Activated CD4-positive, alpha-beta T cell treated with anti-CD3 and anti-CD28 coated beads, Interleukin-2, amount 50 U/mL, for 48 hours (primary cell): ENCODE data around the gene SLC7A10.

Experiments
- DNase-seq, 2 experiments: peaks; one replicate each; pipeline ENCODE4 v3.0.0-alpha.2; 2020

Gene SLC7A10

DNA sequence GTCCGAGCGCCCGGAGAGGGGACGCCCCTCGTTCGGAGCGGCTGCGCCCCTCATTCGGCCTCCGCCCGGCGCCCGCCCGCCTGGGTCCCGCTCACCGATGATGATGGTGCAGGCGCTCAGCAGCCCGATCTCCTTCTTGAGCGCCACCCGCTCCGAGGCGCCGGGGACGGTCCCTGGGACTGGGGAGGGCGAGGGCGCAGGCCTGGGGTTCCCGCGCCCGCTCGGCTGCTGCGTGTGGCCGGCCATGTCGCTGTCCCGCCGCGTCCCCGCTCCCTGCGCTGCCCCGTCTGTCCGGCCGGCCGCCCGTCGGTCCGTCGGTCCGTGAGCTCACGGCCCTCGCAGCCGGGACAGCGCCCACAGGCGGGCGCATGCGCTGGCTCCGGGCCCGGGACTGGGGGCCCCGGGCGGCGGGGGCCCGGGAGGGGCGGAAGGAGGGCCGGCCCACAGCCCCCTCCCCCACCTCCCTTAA is at the start of gene SLC7A10:
Gene SLC7A10, minus strand, starts transcription at position 393 of the 469 bp plus-strand sequence. Its CDS starts 147 bp downstream, at position 246.
- DNase-seq, result peak in 1 of 2 experiments; percentile 8

DNA sequence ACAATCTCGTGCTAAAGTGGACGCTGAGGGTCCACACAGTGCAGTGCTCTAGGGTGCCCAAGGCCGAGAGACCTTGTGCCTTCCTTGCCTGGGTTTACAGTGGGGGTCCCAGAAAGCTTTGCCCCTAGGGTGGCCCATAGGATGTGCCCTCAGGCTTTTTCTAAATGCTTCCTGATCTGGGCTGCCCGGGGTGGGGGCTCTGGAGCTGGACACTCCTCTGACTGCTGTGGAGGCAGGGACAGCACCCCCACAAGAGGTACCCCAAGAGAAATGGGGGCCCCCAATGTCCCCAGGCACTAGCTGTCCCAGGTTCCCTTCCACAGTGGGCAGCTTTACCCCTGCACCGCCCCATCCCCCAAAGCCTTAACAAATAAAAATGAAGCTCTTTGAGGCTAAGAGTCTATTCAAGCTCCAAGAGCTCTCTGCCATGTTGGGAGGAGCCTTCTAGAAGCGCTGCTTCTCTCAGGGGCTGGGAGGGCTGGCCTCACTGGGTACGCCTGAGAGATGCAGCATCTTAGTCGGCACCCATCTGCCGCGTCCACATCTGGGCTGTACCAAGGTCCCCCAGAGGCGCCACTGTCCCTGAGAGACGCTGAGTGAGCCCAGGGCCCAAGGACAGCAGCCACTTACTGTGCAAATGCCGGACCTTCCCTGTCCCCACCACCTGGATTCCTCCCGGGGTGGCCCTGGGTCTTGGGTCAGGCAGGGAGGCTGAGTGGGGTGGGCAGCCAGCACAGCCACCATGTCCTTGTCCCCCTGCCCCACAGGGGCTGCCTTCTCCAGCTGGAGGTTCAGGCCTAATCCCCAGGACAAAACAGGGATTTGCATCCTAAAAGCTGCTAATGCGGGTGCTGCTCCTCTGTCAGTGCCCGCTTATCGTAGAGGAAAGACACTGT is 49.3 kb upstream of the SLC7A10 start:
- no peak for DNase-seq

GRCh38 chr19:33273881-33274662 is 48.4 kb upstream of the SLC7A10 start:
- DNase-seq, result peak; percentile 49 to 56

GRCh38 chr19:33273065-33273736 is 47.6 kb upstream of the SLC7A10 start:
- DNase-seq, result no peak

DNA sequence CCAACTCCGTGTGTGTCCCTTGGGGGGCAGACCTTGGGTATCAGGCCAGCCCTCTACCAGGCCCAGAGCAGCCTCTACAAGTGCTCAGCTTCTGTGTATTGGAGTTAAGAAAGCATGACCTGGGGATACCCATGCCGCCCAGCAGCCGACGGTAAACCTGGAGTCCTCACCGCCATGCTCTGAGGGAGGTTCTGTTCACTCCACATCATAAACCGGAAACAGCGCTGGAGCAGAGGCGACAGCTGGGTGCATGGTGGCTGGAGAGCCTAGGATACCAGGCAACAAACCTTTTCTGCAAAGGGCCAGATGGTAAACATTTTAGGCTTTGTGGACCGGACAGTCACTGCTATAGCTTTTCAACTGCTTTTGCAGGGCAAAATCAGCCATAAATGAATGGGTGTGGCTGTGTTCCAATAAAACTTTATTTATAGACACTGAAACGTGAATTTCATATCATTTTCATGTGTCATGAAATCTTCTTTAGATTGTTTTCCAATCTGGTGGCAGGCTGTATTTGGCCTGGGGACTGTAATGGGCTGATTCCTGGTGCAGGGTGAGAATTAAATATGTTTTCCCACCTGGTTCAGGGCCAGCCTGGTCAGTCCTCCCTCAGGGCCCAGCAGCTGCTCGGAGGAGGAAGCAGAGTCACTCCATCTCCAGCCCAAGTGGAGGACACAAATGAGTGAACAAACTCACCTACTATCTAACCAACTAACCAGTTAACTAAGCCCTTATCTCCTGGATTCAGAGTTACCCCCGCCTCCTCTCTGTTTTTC is 45.8 kb upstream of the SLC7A10 start:
- DNase-seq, result no peak

DNA sequence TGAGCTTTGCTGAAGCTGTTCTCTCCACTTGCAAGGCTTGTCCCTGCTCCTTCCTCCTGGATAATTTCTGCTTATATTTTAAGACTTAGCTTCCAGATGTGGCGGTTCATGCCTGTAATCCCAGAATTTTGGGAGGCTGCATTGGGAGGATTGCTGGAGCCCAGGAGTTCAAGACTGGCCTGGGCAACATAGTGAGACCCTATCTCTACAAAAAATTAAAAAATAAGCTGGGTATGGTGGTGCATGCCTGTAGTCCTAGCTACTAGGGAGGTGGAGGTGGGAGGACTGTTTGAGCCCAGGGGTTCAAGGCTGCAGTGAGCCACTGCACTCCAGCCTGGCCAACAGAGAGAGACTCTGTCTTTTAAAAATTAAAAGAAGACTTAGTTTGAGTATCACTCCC is 45.1 kb upstream of the SLC7A10 start:
- DNase-seq, result no peak

GRCh38 chr19:33269016-33269415 is 43.4 kb upstream of the SLC7A10 start:
- DNase-seq, result no peak

DNA sequence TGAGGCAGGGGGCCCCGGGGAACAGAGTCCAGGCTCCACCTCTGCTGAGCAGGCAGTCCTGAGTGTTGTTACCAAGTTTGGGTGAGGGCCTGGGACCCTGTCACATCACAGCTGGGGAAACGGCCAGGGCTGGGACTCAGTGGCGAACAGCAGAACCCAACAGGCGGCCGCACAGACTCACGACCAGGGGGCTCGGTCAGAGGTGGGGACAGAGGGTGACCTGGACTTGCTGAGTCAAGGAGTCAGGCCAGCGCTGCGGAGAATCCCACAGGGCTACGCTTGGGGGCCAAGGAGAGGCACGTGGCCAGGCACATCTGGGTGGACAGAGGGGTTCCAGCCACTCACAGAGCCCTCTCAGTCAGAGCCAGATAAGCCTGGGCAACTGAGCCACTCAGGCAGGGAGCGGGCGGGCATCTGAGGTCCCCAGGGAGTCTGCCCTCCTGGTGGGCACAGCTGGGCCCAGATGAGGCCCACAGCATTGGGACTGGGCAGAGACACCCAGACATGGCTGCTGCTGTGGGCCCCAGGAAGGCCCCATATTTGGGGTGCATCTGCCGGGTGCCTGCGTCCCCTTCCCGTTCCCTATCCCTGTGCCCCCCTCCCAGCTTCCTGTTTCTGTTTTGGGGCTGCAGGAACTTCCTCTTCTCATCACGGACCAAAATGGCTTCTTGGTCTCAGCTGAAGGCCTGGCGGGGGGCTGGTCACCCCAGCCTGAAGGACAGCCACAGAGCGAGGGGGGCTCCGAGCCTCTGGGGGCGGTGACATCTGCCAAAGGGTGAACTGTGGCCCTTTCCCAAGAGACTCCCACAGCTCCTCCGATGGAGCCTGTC is 42.7 kb upstream of the SLC7A10 start:
- DNase-seq, result no peak

GRCh38 chr19:33267706-33268105 is 42.1 kb upstream of the SLC7A10 start:
- DNase-seq, result no peak

- no peak for DNase-seq
These were observed 41.4 kb upstream of the SLC7A10 start for GRCh38 chr19:33266974-33267484.

GRCh38 chr19:33264881-33265445 is 39.3 kb upstream of the SLC7A10 start:
- DNase-seq, result no peak

DNA sequence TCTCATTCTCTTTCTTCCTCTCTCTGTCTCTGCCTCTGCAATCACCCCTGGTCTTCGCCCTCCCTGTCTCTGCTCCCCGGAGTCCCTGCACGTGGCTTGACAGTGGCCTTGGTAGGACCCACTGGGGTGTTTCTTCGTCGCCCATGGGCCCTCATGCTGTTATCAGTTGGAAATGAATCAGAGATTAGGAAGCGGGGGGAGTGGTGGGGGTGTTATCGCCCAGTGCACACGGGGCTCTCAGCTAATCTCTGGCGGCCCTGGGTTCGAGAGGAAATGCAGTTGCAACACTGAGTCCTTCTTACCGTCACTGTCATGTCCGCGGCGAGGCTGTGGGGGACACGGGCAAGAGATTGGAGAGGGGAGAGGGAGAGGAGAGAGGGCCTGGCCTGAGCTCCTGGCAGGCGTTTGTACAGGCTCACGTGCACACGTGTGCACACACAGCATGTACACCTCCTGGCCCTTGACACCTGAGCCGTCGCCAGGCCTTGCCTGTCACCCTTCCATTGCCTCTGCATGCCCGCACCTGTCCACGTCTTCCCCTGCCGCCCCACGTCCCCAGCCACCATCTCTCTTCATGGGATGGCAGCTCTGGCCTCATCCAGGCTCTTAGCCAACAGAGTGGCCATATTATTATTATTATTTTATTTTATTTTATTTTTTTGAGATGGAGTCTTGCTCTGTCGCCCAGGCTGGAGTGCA is 37.8 kb upstream of the SLC7A10 start:
- DNase-seq, result no peak

DNA sequence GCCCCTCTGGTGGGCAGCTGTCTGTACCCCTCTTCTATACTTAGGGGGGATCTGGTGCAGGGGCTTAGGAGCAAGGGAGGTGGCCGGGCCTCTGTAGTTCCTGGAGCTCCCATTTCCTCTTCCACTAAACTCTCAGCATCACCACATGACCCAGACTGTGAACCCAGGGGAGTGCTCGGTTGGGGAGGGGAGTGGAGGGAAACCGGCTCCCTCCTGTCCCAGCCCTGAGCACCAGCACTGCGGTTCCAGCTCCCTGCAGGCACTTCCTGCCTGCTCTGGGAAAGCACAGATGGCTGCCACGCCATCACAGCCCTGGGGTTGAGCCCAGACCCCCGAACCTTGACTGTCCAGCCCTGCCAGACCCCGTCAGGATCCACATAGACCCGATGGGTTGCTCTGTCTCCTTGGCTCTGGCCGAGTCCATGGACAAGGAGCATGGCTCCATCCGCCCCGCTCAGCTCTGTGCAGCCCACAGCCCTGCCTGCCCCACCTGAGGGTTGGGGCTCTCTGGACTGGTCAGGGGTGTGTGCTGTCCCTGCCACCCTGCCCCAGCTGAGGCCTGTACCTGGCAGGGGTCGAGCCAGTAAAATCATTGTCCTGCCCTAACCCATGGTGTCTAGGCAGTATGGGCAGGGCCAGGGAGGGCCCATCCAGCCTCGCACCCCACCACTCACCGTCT is 36.0 kb upstream of the SLC7A10 start:
- DNase-seq, result no peak

DNA sequence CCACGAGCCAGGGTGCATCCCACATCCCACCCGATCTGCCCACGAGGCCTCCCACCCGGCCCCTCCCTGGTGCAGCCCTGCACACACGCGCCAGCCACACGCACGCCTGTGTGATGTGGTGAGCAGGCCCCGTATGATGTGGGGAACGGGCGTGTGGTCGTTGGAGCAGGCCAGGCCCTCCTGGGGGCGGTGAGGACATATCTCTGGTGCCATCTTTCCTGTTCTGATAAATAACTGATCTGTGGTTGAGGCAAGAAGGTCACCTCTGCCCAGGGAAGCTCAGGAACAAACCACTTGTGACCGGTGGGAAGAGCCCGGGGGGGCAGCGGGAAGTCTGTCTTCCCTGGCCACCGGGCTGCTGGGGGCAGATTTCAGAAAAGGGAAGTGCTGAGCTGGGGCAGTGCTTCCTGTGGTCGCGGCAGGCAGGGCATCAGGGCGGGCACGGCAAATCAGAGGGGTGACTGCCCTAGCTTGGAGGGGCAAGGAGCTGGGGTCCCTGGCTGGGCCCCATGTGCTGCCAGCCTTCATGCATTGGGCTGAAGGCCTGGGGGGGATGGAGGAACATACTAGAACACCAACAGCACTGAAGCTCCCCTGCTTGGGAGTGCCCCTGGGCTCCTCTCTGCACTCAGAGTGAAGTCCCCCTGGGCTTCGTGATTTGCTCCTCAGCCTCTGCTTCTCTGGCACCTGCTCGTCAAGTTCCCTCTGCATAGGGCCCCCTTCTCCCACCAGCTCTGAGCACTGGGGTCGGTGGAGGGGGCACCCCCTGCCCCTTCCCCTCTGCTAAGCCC is 35.2 kb upstream of the SLC7A10 start:
- DNase-seq, result no peak

- DNase-seq, result no peak
These were observed 33.9 kb upstream of the SLC7A10 start for GRCh38 chr19:33259539-33259938.

DNA sequence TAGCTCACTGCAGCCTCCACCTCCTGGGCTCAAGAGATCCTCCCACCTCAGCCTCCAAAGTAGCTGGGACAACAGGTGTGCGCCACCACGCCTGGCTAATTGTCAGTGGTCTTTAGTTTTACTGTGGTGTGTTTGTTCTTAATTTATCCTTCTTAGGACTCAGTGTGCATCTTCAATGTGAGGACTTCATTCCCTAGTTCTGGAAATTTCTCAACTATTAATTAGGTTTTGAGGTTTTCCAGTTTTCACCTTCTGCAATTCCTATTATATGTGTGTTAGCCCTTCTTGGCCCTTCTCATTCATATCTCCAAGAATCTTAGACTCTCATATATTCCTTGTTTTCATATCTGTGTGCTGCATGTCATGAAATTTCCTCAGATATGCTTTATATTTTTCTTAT is 32.2 kb upstream of the SLC7A10 start:
- no peak for DNase-seq

GRCh38 chr19:33256261-33256660 is 30.6 kb upstream of the SLC7A10 start:
- DNase-seq, result no peak

GRCh38 chr19:33255781-33256180 is 30.1 kb upstream of the SLC7A10 start:
- DNase-seq, result no peak
